ENCODE data around the gene CPN2.

- no peak for TF ChIP-seq TAF7 (optimal IDR thresholded peaks at IDR 0.05; ENCODE audit: borderline replicate concordance, low read depth, low read length)
- TF ChIP-seq POLR2A (IDR thresholded peaks at IDR 0.05; ENCODE audit: control extremely low read depth in 1 of 2, low read depth in 2 of 2, low read length in 2 of 2): no peak
- no peak for TF ChIP-seq ATF3 (IDR thresholded peaks at IDR 0.05; ENCODE audit: insufficient read depth, low read depth, low read length)
- no peak for TF ChIP-seq CHD2 (IDR thresholded peaks at IDR 0.05; ENCODE audit: low read length)
- TF ChIP-seq, protein P1, sequence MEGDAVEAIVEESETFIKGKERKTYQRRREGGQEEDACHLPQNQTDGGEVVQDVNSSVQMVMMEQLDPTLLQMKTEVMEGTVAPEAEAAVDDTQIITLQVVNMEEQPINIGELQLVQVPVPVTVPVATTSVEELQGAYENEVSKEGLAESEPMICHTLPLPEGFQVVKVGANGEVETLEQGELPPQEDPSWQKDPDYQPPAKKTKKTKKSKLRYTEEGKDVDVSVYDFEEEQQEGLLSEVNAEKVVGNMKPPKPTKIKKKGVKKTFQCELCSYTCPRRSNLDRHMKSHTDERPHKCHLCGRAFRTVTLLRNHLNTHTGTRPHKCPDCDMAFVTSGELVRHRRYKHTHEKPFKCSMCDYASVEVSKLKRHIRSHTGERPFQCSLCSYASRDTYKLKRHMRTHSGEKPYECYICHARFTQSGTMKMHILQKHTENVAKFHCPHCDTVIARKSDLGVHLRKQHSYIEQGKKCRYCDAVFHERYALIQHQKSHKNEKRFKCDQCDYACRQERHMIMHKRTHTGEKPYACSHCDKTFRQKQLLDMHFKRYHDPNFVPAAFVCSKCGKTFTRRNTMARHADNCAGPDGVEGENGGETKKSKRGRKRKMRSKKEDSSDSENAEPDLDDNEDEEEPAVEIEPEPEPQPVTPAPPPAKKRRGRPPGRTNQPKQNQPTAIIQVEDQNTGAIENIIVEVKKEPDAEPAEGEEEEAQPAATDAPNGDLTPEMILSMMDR (IDR thresholded peaks at IDR 0.05; ENCODE audit: control extremely low read depth in 1 of 3, insufficient read depth in 1 of 3, low read depth in 1 of 3, low read length in 3 of 3): no peak
- TF ChIP-seq, protein P2, sequence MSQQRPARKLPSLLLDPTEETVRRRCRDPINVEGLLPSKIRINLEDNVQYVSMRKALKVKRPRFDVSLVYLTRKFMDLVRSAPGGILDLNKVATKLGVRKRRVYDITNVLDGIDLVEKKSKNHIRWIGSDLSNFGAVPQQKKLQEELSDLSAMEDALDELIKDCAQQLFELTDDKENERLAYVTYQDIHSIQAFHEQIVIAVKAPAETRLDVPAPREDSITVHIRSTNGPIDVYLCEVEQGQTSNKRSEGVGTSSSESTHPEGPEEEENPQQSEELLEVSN (IDR thresholded peaks at IDR 0.05): peak; percentile 50; the same call in 1 of the 2 replicates
- TF ChIP-seq CTBP2 (IDR thresholded peaks at IDR 0.05; ENCODE audit: borderline replicate concordance, insufficient read depth, insufficient read length, low read length): no peak
- no peak for TF ChIP-seq ZNF274 (IDR thresholded peaks at IDR 0.05; ENCODE audit: borderline replicate concordance, extremely low read depth, low read length)
- TF ChIP-seq, protein P3, sequence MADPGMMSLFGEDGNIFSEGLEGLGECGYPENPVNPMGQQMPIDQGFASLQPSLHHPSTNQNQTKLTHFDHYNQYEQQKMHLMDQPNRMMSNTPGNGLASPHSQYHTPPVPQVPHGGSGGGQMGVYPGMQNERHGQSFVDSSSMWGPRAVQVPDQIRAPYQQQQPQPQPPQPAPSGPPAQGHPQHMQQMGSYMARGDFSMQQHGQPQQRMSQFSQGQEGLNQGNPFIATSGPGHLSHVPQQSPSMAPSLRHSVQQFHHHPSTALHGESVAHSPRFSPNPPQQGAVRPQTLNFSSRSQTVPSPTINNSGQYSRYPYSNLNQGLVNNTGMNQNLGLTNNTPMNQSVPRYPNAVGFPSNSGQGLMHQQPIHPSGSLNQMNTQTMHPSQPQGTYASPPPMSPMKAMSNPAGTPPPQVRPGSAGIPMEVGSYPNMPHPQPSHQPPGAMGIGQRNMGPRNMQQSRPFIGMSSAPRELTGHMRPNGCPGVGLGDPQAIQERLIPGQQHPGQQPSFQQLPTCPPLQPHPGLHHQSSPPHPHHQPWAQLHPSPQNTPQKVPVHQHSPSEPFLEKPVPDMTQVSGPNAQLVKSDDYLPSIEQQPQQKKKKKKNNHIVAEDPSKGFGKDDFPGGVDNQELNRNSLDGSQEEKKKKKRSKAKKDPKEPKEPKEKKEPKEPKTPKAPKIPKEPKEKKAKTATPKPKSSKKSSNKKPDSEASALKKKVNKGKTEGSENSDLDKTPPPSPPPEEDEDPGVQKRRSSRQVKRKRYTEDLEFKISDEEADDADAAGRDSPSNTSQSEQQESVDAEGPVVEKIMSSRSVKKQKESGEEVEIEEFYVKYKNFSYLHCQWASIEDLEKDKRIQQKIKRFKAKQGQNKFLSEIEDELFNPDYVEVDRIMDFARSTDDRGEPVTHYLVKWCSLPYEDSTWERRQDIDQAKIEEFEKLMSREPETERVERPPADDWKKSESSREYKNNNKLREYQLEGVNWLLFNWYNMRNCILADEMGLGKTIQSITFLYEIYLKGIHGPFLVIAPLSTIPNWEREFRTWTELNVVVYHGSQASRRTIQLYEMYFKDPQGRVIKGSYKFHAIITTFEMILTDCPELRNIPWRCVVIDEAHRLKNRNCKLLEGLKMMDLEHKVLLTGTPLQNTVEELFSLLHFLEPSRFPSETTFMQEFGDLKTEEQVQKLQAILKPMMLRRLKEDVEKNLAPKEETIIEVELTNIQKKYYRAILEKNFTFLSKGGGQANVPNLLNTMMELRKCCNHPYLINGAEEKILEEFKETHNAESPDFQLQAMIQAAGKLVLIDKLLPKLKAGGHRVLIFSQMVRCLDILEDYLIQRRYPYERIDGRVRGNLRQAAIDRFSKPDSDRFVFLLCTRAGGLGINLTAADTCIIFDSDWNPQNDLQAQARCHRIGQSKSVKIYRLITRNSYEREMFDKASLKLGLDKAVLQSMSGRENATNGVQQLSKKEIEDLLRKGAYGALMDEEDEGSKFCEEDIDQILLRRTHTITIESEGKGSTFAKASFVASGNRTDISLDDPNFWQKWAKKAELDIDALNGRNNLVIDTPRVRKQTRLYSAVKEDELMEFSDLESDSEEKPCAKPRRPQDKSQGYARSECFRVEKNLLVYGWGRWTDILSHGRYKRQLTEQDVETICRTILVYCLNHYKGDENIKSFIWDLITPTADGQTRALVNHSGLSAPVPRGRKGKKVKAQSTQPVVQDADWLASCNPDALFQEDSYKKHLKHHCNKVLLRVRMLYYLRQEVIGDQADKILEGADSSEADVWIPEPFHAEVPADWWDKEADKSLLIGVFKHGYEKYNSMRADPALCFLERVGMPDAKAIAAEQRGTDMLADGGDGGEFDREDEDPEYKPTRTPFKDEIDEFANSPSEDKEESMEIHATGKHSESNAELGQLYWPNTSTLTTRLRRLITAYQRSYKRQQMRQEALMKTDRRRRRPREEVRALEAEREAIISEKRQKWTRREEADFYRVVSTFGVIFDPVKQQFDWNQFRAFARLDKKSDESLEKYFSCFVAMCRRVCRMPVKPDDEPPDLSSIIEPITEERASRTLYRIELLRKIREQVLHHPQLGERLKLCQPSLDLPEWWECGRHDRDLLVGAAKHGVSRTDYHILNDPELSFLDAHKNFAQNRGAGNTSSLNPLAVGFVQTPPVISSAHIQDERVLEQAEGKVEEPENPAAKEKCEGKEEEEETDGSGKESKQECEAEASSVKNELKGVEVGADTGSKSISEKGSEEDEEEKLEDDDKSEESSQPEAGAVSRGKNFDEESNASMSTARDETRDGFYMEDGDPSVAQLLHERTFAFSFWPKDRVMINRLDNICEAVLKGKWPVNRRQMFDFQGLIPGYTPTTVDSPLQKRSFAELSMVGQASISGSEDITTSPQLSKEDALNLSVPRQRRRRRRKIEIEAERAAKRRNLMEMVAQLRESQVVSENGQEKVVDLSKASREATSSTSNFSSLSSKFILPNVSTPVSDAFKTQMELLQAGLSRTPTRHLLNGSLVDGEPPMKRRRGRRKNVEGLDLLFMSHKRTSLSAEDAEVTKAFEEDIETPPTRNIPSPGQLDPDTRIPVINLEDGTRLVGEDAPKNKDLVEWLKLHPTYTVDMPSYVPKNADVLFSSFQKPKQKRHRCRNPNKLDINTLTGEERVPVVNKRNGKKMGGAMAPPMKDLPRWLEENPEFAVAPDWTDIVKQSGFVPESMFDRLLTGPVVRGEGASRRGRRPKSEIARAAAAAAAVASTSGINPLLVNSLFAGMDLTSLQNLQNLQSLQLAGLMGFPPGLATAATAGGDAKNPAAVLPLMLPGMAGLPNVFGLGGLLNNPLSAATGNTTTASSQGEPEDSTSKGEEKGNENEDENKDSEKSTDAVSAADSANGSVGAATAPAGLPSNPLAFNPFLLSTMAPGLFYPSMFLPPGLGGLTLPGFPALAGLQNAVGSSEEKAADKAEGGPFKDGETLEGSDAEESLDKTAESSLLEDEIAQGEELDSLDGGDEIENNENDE (IDR thresholded peaks at IDR 0.05; ENCODE audit: insufficient replicate concordance, low read length): no peak
Measured at GRCh38 chr3:194298331-194299227, 52.5 kb downstream of the CPN2 start.

All from H1 (cell line).